Natural killer cell (primary cell): ENCODE measurements around the gene SMG5. TPM values are rescaled to one million over a fixed set of nuclear protein-coding genes. Genes with fewer than 3 reads are reported as not detected.
"Not testable (repeated sequence)": the region's sequence is repeated elsewhere in the genome, so short reads cannot be mapped to it uniquely, and the experiment has no call there.

Source experiments
- ATAC-seq, 3 donors: fragments of 150-1000 bp in 2 of 3; fragments of 200-7000 bp in 1 of 3; cut with Tn5 transposase; 1 replicate in 1 of 3; 2 replicates in 2 of 3; pipeline ENCODE4 v1.10.0; 2021; ENCODE audit warnings: mild to moderate bottlenecking in 2 of 3, moderate library complexity in 2 of 3
- DNase-seq, 2 donors: peaks; one replicate each; pipeline versions ENCODE4 v3.0.0 to v3.0.0-alpha.2; 2013 to 2021; ENCODE audit warnings: mixed read lengths in 1 of 2
- H3K27ac ChIP-seq: one replicate; pipeline ENCODE4 v1.5.1; 2013; ENCODE audit warnings: mild to moderate bottlenecking, low read length
- H3K27me3 ChIP-seq: one replicate; pipeline ENCODE4 v1.6.1; 2013; ENCODE audit warnings: low read length; ENCODE audit not compliant: control insufficient read depth, insufficient read depth
- H3K36me3 ChIP-seq: one replicate; pipeline ENCODE4 v1.6.1; 2013; ENCODE audit warnings: low read length; ENCODE audit not compliant: control insufficient read depth, insufficient read depth
- H3K4me1 ChIP-seq: one replicate; pipeline ENCODE4 v1.6.1; 2013; ENCODE audit warnings: low read length; ENCODE audit not compliant: control insufficient read depth, insufficient read depth
- H3K4me3 ChIP-seq: one replicate; pipeline ENCODE4 v1.5.1; 2013; ENCODE audit warnings: low read length
- H3K9me3 ChIP-seq: one replicate; pipeline ENCODE4 v1.6.1; 2013; ENCODE audit warnings: low read length; ENCODE audit not compliant: control insufficient read depth, insufficient read depth
- H3K27ac Mint-ChIP-seq, 2 donors: one replicate each; pipeline ENCODE4 v1.8.0; 2022; ENCODE audit warnings: mild to moderate bottlenecking in 2 of 2, mixed read lengths in 2 of 2, moderate library complexity in 1 of 2
- H3K27me3 Mint-ChIP-seq, 2 donors: one replicate each; pipeline ENCODE4 v1.8.0; 2022; ENCODE audit warnings: low read depth in 2 of 2, mixed read lengths in 2 of 2
- H3K36me3 Mint-ChIP-seq: one replicate; pipeline ENCODE4 v1.8.0; 2022; ENCODE audit warnings: mixed read lengths
- H3K4me1 Mint-ChIP-seq, 2 donors: one replicate each; pipeline ENCODE4 v1.8.0; 2022; ENCODE audit warnings: mixed read lengths in 2 of 2
- H3K4me3 Mint-ChIP-seq: one replicate; pipeline ENCODE4 v1.8.0; 2022; ENCODE audit warnings: mild to moderate bottlenecking, moderate library complexity, mixed read lengths
- H3K9me3 Mint-ChIP-seq, 2 donors: one replicate each; pipeline ENCODE4 v1.8.0; 2022; ENCODE audit warnings: mixed read lengths in 2 of 2
- WGBS: methylation state at CpG from one replicate; pipeline ENCODE4 v1.1.7; 2013; ENCODE audit warnings: missing lambda C conversion rate; ENCODE audit not compliant: insufficient coverage; 5-methylcytosine and 5-hydroxymethylcytosine counted together
- intact Hi-C: fragments of 100-400 bp; cut with micrococcal nuclease; formaldehyde crosslinking; loops from one replicate; pipeline ENCODE4 v1.14.2; 2022
- total RNA-seq, 4 donors: library from RNA; stranded (reverse); fragments of 120-200 nt in 1 of 4; gene quantifications; one replicate each; pipeline versions ENCODE4 v1.2.3 to v1.2.4, GENCODE V29; 2013 to 2022
- TF ChIP-seq, protein P1 (sequence below): fragments of 200-600 bp; IDR thresholded peaks from one replicate; pipeline ENCODE4 v1.8.0; 2022; ENCODE audit warnings: antibody characterized with exemption

Gene SMG5
- total RNA-seq, 3 donors from 2014 or later (not counting 1 experiment from before 2014, with no cell fraction given), result 76.7 to 93.9 (median 87.6) TPM

DNA sequence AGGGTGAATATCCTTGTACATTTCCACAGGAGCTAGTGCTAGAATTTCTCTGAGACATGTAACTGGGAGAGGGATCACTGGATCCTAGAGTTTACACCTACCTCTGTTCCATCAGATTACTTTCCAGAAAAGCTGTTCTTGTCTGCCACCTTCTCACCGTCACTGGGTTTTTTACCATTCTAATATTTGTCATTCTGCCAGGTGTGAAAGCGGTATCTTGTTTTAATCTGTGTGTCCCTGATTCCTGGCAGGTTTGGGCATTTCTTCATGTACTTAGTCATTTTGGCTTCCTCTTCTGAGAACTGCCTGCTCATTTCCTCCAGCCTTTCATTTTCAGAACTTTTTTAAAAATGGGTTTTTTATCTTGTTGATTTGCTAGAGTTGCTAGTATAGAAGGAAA lies 64.8 kb downstream of the SMG5 start:
- Mint-ChIP-seq H3K4me1 (peaks cover 21 to 30% of the 10 kb centered on the region in 2 donors), H3K36me3 (peaks cover 11% of the 10 kb centered on the region), H3K4me3 (peak overlapping the region; percentile 33), H3K27me3 (no peaks in the 10 kb centered on the region), H3K9me3 (no peaks in the 10 kb centered on the region), H3K27ac (peak overlapping the region; percentile 32 to 65)
- Histone ChIP-seq H3K27me3 (no peaks in the 10 kb centered on the region), H3K4me3 (no peak overlapping the region), H3K9me3 (no peaks in the 10 kb centered on the region), H3K36me3 (peaks cover 18% of the 10 kb centered on the region), H3K27ac (peak overlapping the region; percentile 0), H3K4me1 (peaks cover 18% of the 10 kb centered on the region)
- TF ChIP-seq, protein P1, sequence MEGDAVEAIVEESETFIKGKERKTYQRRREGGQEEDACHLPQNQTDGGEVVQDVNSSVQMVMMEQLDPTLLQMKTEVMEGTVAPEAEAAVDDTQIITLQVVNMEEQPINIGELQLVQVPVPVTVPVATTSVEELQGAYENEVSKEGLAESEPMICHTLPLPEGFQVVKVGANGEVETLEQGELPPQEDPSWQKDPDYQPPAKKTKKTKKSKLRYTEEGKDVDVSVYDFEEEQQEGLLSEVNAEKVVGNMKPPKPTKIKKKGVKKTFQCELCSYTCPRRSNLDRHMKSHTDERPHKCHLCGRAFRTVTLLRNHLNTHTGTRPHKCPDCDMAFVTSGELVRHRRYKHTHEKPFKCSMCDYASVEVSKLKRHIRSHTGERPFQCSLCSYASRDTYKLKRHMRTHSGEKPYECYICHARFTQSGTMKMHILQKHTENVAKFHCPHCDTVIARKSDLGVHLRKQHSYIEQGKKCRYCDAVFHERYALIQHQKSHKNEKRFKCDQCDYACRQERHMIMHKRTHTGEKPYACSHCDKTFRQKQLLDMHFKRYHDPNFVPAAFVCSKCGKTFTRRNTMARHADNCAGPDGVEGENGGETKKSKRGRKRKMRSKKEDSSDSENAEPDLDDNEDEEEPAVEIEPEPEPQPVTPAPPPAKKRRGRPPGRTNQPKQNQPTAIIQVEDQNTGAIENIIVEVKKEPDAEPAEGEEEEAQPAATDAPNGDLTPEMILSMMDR, result no peak
- DNase-seq (peak in 1 of 2 donors; percentile 61), ATAC-seq (no peak)
- intact Hi-C loops, result no loop called here
- WGBS, result 21% methylated on average over 2 of the region's 2 CpGs

DNA sequence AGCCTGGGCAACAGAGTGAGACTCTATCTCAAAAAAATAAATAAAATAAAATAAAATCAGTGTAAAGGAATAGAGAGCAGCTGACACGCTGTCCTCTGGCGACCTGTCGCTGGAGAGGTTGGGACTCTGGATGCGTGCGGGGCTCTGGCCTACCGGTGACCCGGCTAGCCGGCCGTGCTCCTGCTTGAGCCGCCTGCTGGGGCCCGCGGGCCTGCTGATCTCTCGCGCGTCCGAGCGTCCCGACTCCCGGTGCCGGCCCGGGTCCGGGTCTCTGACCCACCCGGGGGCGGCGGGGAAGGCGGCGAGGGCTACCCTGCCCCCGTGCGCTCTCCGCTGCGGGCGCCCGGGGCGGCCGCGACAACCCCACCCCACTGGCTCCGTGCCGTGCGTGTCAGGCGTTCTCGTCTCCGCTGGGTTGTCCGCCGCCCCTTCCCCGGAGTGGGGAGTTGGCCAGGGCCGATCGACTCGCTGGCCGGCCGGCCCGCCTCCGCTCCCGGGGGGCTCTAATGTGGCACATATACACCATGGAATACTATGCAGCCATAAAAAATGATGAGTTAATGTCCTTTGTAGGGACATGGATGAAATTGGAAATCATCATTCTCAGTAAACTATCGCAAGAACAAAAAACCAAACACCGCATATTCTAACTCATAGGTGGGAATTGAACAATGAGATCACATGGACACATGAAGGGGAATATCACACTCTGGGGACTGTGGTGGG lies 66.1 kb downstream of the SMG5 start:
- not testable (repeated sequence) for H3K27ac Mint-ChIP-seq

DNA sequence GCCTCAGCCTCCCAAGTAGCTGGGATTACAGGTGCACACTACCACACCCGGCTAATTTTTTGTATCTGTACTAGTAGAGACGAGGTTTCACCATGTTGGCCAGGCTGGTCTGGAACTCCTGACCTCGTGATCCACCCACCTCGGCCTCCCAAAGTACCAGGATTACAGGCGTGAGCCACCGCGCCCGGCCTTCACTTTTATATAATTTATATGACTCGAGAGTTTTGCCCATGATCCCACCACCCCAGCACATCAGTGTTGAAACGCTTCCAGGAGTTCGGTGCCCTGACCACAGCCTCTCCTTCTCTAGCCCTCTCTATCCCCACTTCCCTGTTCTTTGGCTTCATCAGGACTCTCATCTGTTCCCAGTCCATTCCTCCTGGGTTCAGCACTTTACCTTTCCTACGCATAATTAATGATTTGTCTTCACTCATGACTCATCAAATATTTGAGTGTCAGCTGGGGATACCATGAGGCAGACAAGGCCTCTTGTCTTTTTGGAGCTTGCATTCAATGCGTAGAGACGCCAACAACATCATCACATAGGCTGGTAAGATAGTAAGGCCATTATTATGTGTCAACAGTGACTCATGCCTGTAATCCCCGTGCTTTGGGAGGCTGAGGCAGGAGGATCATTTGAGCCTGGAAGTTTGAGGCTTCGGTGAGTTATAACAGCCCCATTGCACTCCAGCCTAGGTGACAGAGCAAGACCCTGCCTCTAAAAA lies 68.4 kb downstream of the SMG5 start:
- TF ChIP-seq, protein P1, result no peak
- Histone ChIP-seq H3K4me1 (peaks cover 25% of the 10 kb centered on the region), H3K4me3 (no peak overlapping the region), H3K9me3 (no peaks in the 10 kb centered on the region), H3K27ac (peak overlapping the region; percentile 85), H3K36me3 (peaks cover 16% of the 10 kb centered on the region), H3K27me3 (no peaks in the 10 kb centered on the region)
- 82% methylated on average over 16 of the region's 16 CpGs for WGBS
- H3K9me3 Mint-ChIP-seq, result no peaks in the 10 kb centered on the region
- H3K4me3 Mint-ChIP-seq, result peak overlapping the region; percentile 79
- DNase-seq (no peak), ATAC-seq (no peak)
- no peaks in the 10 kb centered on the region for H3K27me3 Mint-ChIP-seq
- H3K36me3 Mint-ChIP-seq, result no peaks in the 10 kb centered on the region
- intact Hi-C loops, result no loop called here
- H3K27ac Mint-ChIP-seq, result peak overlapping the region; percentile 99
- H3K4me1 Mint-ChIP-seq, result peaks cover 28 to 33% of the 10 kb centered on the region in 2 donors

More for the DNA sequence above, 66.1 kb downstream of the SMG5 start:
- WGBS, result 98% methylated on average over 50 of the region's 55 CpGs
- intact Hi-C loops, H3K4me3 ChIP-seq, H3K27ac ChIP-seq, ATAC-seq, H3K9me3 Mint-ChIP-seq, DNase-seq, H3K4me3 Mint-ChIP-seq, H3K27me3 ChIP-seq, H3K36me3 ChIP-seq, H3K9me3 ChIP-seq, H3K27me3 Mint-ChIP-seq, H3K36me3 Mint-ChIP-seq: not testable (repeated sequence)
- peaks cover 25% of the 10 kb centered on the region for H3K4me1 ChIP-seq
- peaks cover 28 to 42% of the 10 kb centered on the region in 2 donors for H3K4me1 Mint-ChIP-seq

DNA sequence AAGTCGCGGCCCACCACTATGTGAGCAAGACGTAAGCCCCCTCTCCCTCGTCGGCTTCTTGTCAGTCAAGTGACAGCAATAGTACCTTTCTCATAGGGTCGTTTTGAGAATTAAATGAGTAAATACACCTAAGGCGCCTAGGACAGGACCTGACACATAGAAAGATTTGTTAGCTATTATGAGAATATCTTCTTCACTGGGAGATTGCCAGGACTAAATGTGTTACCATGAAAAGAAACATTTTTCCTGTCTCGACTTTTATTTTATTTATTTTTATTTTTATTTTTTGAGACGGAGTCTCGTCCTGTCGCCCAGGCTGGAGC lies 69.0 kb downstream of the SMG5 start:
- intact Hi-C loops, result no loop called here
- Mint-ChIP-seq H3K36me3 (peaks cover 3% of the 10 kb centered on the region), H3K9me3 (no peaks in the 10 kb centered on the region), H3K4me1 (peaks cover 28 to 32% of the 10 kb centered on the region in 2 donors), H3K4me3 (peak overlapping the region; percentile 98), H3K27ac (peak overlapping the region; percentile 99), H3K27me3 (no peaks in the 10 kb centered on the region)
- 33% methylated on average over 11 of the region's 11 CpGs for WGBS
- H3K4me3 ChIP-seq, result peak overlapping the region; percentile 60
- no peaks in the 10 kb centered on the region for H3K27me3 ChIP-seq
- TF ChIP-seq, protein P1, result no peak
- DNase-seq (no peak), ATAC-seq (no peak)
- H3K36me3 ChIP-seq, result peaks cover 18% of the 10 kb centered on the region
- H3K4me1 ChIP-seq, result peaks cover 25% of the 10 kb centered on the region
- H3K9me3 ChIP-seq, result no peaks in the 10 kb centered on the region
- peak overlapping the region; percentile 85 for H3K27ac ChIP-seq
